HK-2 (cell line): ENCODE data around the gene DSC1.

Experiments used
- DNase-seq: peaks from one replicate; pipeline ENCODE4 v3.0.0-alpha.2; 2018; ENCODE audit not compliant: unreplicated experiment

The DSC1 gene

DNA sequence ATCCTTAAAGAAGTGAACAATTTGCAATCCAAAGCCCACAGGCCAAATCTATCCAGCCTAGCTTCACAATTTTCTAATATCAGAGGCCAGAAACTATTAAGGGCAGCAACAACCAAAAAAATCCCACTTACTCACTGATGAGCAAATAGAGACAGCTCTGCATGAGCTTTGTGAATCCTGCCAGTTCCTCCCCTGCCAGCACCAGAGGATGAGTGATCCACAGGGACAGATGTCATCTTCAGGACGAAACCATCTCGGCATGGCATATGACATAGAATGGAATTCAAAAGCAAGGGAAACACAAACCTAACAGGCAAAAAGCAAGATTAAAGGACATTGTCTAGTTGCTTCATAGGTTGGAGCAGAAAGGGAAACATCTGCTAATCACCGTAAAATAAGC, 58.2 kb downstream of the DSC1 start:
- no peak for DNase-seq

DNA sequence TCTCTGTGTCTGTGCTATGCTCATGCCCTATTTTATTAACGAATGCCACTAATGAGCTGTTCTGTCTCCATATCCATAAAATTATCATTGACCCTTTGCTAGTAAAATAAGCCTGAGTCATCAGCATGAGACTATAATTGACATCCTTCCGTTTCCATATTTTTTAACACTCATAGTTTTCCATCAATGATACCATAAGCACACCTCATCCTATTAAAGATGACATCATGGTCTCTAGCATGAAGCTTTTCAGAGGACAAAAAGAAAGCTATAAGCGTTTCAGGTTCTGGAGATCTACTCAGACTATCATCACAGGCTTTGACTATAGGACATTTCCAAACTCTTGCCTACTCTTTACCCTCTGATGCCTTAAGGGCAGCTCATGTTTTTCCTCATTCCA, 59.2 kb downstream of the DSC1 start:
- DNase-seq = no peak

DNA sequence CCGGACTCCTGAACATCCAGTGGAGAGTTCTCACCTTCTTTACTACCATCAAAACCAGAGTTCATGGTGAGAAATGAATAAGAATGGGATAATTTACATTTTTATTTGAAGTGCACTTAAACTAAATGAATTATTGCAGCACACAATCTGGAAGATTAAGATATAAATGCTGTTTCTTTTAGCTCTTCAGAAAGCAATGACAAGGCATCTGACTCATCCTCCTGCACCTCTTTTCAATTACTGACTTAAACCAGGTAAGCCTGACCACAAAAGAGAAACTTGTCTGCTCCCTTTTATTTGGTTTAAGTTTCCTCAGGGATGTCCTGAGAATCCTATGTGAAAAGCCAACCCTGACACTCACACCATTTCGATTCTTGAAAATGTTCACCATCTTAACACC, 59.7 kb downstream of the DSC1 start:
- no peak for DNase-seq

DNA sequence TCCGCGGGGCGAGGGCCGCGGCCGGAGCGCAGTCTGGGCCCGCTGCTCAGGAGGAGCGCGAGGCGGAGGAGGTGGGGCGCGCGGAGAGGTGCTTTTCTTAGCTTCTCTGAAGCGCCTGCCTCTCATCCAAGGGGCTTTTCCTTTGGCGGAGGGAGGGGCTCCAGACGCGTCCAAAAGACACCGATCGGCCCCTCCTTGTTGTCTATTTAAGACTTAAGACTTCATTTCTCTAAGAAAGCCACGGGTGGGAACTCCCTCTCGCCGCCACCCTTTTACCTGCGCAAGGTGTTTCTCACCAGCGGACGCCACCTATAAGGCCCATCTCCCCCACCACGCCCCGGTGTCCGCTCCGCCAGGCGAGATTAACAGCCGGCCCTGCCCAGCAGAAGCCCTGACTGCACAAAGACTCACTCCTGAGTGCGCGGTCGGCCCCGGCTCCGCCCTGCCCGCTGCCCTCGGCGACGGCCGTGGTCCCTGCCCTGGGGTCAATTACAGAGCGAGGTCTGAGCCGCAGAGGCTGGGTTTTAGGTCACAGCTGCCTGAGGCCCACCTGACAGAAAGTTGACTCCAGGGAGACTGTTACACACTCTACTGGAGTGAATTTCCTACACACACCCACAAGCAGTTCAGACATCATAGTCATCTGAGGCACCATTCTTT, 60.5 kb downstream of the DSC1 start, which contains the start of gene DSC2:
Gene DSC2 (minus strand): TSS at position 397 of the 660 bp plus-strand sequence. CDS start 450 bp downstream, outside the sequence.
- peak; percentile 26 for DNase-seq

DNA sequence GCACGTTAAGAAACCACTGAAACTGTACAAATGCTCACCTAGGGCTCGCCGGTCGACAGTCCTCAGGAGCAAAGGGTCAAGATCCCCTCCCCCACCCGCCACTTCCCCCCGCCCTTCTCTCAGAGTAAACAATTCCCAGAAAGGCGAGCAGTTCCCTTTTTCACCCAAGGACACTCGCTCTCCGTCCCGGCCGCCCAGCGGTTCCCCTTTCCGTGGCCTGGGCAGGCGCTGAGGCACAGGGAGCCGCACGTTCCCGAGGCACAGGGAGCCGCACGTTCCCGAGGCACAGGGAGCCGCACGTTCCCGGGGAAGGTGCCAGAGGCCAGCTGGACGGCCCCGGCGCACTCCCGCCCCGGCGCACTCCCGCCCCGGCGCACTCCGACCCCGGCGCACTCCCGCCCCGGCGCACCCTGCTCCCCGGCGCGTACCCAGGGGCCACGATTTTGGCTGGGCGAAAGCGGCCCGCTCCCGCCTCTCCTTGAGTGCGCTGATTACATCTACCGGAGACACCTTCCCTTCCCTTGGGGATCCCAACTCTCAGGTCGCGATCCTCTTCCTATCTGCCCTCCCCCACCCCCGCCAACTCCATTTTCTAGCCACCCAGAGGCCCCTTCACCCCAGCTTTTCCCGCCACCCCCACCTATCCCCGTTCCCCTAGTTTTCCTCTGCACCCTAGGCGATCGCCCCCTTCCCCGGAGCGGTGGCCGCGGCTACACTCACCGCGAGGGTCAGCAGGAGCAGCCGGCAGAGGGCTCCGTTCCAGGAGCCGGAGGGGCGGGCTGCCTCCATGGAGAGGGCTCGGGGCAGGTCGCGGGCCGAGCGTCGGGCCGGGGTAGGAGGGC, 61.3 kb downstream of the DSC1 start:
- DNase-seq = peak; percentile 55

DNA sequence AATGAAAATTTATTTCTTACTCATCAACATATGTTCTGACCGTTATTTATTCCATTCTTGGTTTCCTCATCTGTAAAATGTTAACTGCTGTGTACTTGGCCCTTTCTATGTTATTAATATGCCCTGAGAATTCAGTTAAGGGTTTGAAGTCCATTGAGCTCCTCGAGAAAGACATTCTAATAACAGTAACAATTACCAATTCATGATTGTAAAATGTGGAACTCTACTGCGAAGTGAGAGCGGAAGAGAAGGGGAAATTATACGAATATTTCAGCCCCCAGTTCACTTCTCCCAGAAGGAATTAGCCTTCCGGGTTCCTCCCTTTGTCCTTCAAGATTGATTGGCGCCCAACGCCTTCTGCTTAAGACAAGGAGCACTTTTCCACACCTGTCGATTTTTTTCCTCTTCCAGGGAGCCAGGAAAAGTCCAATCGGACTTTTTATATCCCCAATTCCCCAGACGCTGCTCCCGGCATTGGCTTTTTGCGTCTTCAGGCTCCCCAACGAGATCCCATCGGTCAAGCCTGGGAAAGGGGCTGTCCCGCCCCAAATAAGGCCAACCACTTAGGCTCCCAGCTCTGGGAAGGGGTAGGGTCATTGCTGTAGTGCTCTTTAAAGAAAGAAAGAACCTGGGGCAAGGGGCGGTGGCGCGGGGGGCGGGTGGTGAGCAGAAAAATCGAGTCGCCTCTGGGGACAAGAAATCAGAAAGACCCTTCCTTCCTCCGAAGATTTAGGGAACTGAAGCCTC, 62.0 kb downstream of the DSC1 start:
- peak; percentile 43 for DNase-seq

DNA sequence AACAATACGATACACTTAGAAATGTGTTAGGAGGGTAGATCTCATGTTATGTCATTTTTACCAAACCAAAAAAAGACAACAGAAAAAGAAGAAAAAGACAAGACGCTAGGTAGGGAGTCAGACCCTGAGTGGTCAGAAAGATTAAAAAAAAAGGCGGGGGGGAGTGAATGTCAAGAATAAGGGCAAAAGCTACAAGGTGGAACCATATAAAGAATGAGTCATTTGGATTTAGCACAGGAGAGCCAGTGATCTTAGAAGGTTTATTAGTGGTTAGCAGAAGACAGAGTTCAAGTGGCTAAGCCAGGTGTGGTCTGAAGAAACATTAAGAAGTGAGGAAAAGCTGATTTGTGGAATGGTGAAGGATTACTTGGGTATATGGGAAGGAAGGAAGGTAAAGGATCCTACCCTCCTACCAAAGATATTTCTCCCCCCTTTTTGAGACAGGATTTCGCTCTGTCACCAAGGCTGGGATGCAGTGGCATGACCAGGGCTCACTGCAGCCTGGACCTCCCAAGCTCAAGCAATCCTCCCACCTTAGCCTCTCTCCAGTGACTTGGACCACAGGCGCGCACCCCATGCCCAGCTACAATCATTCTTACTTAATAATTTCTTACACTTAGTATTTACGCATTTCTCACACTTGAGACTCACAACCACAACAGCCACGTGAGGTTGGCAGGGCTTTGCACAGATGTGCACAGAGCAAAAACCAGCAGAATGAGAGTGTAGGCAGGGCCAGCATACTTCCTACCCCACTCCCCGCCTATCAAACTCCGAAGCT, 63.0 kb downstream of the DSC1 start:
- no peak for DNase-seq

DNA sequence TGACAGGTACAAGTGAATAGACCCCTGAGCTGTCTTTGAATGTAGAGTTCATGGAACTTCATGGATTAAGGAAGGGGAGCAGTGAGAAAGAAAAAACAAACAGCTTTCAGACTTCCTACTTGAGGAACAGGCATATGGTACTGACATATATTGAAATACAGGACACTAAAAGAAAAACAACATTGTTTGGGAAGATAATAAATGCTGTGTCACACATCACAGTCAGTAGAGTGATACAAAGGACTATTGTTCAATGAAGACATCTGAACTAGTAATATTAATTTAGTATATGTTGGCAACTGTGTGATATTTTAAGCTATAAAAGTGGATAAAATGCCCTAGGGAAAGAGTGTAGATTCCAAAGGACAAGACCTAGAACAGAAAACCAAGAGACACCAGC, 63.8 kb downstream of the DSC1 start:
- no peak for DNase-seq

DNA sequence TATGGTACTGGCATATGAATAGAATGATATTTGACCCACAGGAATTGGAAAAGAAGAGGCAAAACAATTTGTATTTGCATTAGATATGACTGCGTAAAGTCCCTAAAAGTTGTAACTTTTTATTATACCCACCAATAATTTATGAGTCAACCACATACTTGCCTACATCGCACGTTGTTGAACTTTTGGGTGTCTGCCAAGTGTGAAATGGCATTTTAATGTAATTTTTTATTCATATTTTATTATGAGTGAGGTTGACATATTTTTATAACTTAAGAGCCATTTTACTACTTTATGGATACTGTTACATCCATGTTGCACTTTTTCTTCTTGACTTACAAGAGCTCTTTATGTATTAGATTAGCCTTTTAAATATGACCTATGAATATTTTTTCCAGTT, 65.0 kb downstream of the DSC1 start:
- DNase-seq = no peak

DNA sequence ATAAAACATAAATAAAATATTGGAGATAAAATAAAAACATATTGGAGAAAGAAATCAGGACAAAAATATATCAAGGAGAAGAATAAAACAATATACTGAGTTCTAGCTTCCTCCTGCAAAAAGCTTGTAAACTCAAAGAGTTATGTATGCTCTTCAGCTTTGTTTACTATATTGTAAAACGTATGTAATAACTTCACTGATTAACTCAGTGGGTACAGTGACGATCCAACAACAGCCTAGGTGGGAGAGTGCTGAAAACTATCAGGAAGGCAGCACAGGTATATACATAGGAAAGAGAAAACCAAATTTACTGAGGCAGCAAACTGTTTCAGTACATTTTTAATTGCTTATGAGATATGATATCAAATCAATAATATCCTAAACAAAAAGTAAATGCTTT, 68.8 kb downstream of the DSC1 start:
- no peak for DNase-seq

DNA sequence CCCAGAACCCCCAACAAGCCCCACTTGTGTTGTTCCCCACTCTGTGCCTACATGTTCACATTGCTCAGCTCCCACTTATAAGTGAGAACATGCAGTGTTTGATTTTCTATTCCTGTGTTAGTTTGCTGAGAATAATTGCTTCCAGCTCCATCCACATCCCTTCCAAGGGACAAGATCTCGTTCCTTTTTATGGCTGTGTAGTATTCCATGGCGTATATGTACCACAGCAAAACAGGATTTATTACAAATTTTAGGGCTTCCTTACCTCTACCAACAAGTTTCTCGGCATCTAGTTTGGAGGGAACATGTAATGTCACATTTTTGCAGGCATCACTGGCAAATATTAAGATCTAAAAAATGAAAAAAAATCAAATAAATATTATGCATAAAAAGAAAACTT, 69.4 kb downstream of the DSC1 start:
- DNase-seq = no peak

DNA sequence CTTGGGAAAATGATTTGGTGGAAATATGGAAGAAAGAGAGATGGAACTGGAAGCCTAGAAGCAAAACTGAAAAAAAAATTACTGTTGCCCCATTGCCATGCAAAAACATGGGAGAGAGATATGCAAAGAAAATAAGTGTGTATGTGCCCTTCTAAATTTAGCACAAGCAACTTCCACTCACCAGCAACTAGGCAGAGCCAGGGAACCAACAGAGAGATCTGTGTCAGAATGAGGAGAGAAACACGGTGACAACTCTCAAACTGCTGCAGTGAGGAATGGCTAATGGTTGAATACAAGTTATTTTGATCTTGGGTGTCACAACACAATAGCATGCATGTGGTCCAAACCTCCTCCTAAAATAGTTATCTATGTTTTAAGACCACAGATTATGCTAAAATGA, 71.3 kb downstream of the DSC1 start:
- no peak for DNase-seq

DNA sequence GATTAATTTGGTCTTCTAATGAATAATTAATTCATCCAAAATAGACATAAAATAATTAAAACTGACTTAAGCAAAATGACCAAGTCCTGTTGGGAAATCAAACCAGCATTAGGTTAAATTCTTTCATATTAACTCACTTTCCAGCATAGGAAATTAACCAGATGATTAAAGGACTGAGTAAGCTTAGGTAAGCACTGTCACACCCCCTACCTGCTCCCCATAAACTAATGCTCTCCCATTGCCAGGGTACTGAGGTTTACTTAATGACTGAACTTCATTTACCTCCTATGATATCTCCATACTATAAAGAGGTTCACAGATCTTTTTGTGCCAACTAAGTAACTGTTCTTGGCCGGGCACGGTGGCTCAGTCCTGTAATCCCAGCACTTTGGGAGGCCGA, 74.1 kb downstream of the DSC1 start:
- DNase-seq = no peak

DNA sequence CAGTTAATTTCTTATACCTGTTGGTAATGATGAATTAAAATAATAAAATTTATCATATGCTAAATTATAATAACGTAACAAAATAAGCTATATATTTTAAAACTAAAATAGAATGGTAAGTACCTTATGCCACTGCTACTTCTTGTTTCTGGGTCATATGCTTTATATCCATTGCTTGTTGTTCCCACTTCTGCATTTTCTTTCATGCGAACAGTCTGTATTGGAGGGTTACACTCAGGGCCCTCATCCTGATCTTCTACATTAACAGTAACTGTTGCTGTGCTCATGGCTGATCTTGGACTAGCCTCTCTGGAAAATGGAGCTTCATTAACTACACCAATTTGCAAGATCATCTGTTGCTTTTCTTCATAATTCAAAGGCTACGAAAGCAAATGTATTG, 82.7 kb downstream of the DSC1 start:
- DNase-seq = no peak
